NCI-H82 treated with DMSO at 0.1 percent for 48 hours (cell line): ENCODE results near the gene DOC2B.
A peak's percentile ranks its signal among the peaks of the same experiment; 100 is the strongest.
"Not testable (repeated sequence)": the region's sequence is repeated elsewhere in the genome, so short reads cannot be mapped to it uniquely, and the experiment has no call there.

ENCODE experiments used
- DNase-seq: peaks from one replicate; lab custom pipeline; 2025; ENCODE audit not compliant: unreplicated experiment; lab: John Stamatoyannopoulos, UW

The DOC2B gene

DNA sequence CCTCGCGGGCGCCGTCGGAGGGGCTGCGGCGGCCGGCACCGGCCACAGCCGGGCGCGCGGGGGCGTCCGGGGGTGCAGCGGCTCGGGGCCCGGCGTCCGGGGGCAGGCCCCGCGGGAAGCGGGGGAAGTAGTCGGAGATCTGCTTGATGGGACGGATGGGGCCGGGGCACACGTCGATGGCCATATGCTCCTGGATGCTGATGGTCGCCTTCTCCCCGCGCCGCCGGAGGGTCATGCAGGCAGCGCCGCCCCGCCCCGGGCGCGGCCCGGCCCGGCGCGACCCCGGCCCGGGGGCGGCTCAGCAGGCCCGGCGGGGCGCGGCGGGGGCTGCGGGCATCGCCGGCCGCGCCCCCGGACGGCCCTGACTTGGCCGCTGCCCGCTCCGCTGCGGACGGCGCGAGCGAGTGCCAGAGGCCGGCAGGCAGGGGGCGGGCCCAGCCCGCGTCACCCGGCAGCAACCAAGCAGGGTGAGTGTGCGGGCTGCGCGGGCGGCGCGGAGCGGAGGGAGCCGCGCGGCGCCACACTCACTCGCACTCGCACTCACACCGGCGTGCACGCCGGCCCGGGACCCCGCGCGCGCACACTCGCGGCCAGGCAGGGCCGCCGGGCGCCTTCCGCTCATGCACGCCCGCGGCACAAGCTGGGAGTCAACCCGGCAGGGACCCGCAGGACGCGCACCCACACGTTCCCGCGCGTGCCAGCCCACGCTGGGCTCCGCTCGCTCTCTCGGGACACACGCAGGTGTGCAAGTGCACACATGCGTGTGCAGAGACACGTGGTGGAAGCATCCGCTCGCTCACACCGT is at the start of gene DOC2B:
Gene DOC2B, minus strand, starts transcription at position 406 of the 805 bp plus-strand sequence. Its CDS starts 171 bp downstream, at position 235.
- DNase-seq = peak; percentile 25

- no peak for DNase-seq
Observed at GRCh38 chr17:230395-230770, 48.9 kb upstream of the DOC2B start.

DNA sequence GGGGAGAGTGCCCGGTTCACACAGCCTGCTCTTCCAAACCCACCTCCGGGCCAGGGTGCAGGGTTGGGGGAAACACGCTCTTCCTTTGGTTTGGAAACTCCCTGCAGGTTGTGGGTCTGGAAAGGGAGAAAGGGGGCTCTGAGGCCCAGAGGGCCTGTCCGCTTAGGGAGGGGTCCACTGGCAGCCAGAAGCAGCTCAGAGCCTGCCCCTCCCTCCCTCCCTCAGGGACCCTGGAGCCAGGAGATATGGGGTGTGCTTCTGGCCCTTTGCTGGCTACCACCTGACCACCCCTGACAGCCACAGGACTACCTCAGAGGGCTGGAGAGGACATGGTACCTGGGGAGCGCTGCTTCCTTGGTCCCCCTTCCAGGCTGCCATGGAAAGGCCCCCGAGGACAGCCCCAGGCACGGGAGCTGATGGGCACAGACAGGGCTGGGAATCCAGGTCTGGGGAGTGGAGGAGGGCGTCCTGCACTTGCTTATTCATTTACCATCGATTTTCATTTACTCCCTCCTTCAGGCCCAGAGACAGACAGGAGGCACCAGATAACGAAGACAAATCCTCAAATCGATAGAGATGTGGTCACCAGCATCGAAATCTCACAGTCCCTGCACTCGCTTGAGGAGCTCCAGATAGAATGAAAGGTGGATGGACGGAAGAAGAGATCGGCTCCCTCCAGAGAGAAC is 48.4 kb upstream of the DOC2B start:
- no peak for DNase-seq

DNA sequence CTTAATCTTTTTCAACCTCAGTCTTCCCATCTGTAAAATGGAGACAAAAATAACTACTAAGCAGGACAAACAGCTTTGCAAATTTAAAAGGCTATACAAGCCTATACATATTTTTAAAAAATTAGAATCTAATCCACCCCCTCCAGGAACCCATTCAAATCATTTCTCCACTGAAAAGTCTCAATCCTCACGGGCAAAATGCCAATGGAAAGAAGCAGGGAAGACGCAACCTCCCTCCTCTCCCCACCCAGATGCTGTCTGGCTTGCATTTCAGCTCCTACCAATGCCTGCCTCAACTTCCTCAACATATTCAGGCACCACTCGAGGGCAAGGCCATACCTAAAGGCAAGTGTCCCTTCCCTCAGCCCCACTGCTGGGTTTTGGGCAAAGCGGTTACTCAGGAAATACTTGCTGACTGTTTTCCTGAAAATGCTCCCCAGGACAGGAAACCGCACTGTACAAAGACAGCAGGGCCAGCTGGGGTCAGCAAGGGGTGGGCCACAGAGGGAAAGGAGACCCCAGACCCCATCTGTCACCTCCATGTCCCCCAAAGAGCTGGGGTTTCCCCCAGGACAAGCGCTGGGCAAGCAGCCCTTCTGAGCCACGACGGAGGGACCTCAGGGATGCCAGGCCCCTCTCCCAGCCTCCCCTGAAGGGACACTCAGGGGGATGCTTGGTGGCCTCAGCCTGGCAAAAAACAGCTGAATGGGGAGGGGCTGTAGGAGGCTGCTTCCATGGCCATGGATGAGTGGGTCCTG is 47.7 kb upstream of the DOC2B start:
- DNase-seq = no peak

GRCh38 chr17:227946-228615 is 46.6 kb upstream of the DOC2B start:
- no peak for DNase-seq

- DNase-seq = no peak
Observed at GRCh38 chr17:227078-227945, 45.9 kb upstream of the DOC2B start.

- no peak for DNase-seq
Observed at GRCh38 chr17:226108-227077, 44.9 kb upstream of the DOC2B start.

DNA sequence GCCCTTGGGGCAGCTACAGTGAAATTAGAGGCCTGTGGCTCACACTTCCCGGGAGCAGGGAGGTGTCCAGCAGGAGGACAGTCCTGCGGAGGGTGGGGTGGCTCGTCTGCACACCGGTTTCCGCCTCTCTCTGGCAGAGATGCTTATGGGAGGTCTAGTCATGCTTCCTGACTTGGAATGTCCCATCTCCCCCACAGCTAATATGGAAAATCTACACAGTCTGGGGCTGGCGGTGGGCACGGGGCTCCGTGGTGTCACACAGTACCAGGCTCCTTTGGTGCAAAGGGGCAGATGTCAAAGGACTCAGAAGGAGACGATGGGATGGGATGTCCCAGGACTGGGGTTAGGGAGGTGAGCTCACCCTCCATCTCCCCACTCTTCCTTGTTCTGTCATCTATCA is 44.1 kb upstream of the DOC2B start:
- no peak for DNase-seq

DNA sequence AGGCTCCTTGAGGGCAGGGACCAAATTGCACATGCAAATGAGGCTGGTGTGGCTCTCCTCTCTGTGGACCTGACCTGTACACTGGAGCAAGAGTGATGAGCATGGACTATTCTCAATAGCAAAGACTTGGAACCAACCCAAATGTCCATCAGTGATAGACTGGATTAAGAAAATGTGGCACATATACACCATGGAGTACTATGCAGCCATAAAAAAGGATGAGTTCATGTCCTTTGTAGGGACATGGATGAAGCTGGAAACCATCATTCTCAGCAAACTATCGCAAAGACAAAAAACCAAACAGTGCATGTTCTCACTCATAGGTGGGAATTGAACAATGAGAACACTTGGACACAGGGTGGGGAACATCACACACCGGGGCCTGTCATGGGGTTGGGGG is 43.1 kb upstream of the DOC2B start:
- DNase-seq = not testable (repeated sequence)

GRCh38 chr17:223723-224471 is 42.4 kb upstream of the DOC2B start:
- no peak for DNase-seq

- DNase-seq = no peak
Observed at GRCh38 chr17:222172-222571, 40.7 kb upstream of the DOC2B start.

GRCh38 chr17:219696-220095 is 38.2 kb upstream of the DOC2B start:
- DNase-seq = no peak

- DNase-seq = no peak
Observed at GRCh38 chr17:218432-219110, 37.1 kb upstream of the DOC2B start.

DNA sequence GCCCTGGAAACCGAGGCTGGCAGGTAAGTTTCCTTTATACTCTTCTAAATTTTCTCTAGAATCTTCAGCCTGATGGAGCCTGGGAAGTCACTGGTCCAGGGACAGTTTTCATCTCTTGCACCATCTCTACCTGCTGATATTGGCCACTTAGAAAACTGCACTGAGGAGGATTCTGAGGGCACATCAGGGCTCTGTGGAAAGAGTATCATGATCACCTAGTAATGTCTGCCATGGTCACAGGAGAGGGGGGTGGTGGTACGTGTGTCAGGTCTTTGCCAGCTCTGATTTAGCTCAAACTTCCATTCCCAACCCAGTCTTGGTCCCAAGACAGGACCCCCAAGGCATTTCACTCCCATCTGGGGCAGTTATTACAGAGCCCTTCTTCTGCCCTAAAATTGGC is 35.2 kb upstream of the DOC2B start:
- no peak for DNase-seq

DNA sequence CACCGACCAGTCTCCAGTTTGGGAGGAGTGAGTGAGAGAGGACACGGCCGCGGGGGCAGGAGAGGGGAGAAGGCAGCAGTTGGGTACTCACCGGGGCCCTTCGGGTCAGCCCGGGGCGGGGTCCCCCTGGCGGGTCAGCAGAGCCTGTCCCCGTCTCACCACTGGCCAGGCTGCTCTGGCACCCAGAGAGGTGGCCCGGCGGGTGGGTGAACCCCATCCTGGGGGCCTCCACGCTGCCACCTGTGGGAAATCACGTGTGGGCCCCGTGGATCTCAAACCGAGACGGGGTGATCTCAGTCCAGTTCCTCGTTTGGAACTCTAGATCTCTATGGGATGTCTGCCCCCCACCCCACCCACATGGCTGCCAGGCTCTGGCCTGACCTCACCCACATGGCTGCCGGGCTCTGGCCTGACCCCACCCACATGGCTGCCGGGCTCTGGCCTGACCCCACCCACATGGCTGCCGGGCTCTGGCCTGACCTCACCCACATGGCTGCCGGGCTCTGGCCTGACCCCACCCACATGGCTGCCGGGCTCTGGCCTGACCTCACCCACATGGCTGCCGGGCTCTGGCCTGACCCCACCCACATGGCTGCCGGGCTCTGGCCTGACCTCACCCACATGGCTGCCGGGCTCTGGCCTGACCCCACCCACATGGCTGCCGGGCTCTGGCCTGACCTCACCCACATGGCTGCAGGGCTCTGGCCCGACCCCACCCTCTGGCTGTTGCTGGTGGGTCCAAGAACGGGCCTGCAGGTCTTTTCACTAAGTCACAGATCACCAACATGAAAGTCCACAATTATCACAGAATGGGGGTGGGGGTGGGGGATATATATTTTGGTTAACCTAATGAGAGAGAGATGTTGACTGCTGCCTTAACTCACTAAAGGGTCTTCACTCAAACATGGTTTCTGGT is 34.4 kb upstream of the DOC2B start:
- not testable (repeated sequence) for DNase-seq

GRCh38 chr17:214881-215331 is 33.5 kb upstream of the DOC2B start:
- DNase-seq = no peak
